Loucy (cell line): ENCODE data around the gene LRP2BP.

ENCODE experiments used
- EZH2phosphoT487 ChIP-seq: fragments of 200-600 bp; IDR thresholded peaks from 2 replicates; pipeline ENCODE4 v1.6.1; 2018; ENCODE audit warnings: antibody characterized with exemption, mild to moderate bottlenecking, moderate library complexity, borderline replicate concordance
- TF ChIP-seq, protein P1 (sequence below): fragments of 200-600 bp; sonication (generic); conservative IDR thresholded peaks from 2 replicates; pipeline ENCODE4 v1.5.1; 2014; ENCODE audit warnings: mild to moderate bottlenecking, antibody characterized with exemption, low read length

DNA sequence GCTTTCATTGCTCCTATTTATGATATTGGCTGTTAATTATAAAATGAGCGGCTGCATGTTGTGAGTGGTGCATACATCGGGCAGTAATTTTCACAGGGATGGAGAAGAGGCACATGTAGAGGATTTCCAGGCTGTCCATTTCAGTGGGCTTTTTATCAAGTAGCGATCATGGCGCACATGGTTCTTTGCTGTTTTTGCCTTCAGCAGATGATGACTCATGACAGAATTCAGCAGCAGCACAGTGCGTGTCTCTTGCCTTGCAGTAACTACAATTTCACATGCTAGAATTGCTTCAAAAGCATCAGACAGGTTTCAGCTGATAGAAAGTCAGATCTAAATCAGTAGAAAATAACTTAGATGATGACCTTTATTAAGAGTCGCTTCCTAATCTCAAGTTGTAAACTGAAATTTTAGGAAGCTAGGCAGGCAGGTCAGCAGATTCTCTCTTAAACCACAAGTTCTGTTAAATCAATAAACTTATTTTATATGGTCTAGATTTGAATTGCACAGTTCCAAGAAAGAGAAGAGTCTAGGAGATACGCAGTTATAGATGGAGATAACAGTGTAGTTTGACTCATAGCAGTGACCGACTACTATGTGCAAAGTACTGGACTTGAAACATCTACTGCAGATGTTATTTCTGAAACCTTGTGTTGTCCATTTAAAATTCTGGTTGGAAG is 35.8 kb downstream of the LRP2BP start:
- TF ChIP-seq, protein P1, sequence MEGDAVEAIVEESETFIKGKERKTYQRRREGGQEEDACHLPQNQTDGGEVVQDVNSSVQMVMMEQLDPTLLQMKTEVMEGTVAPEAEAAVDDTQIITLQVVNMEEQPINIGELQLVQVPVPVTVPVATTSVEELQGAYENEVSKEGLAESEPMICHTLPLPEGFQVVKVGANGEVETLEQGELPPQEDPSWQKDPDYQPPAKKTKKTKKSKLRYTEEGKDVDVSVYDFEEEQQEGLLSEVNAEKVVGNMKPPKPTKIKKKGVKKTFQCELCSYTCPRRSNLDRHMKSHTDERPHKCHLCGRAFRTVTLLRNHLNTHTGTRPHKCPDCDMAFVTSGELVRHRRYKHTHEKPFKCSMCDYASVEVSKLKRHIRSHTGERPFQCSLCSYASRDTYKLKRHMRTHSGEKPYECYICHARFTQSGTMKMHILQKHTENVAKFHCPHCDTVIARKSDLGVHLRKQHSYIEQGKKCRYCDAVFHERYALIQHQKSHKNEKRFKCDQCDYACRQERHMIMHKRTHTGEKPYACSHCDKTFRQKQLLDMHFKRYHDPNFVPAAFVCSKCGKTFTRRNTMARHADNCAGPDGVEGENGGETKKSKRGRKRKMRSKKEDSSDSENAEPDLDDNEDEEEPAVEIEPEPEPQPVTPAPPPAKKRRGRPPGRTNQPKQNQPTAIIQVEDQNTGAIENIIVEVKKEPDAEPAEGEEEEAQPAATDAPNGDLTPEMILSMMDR = no peak
- TF ChIP-seq EZH2phosphoT487 = no peak
